Adrenal gland (tissue), 12 donors: ENCODE measurements around the gene RYR2. TPM values are rescaled to one million over a fixed set of nuclear protein-coding genes. Genes with fewer than 3 reads are reported as not detected.

ENCODE experiments used
- DNase-seq, 7 donors: peaks; one replicate each; pipeline ENCODE4 v3.0.0-alpha.2; 2019 to 2020
- H3K27ac ChIP-seq, 5 donors: fragments of 200-600 bp; sonication (generic) in 4 of 5; 1 replicate in 3 of 5; 2 replicates in 2 of 5; pipeline versions ENCODE4 v1.5.1 to v1.8.0; 2016 to 2020; ENCODE audit warnings: mild to moderate bottlenecking in 1 of 5
- H3K27me3 ChIP-seq: fragments of 200-600 bp; 2 replicates; pipeline ENCODE4 v1.8.0; 2021
- H3K36me3 ChIP-seq, 2 donors: fragments of 200-600 bp; replicated peaks in 1 of 2; 1 replicate in 1 of 2; 2 replicates in 1 of 2; pipeline versions ENCODE4 v1.5.1 to v1.8.0; 2018 to 2022
- H3K4me1 ChIP-seq, 2 donors: fragments of 200-600 bp; replicated peaks in 1 of 2; 1 replicate in 1 of 2; 2 replicates in 1 of 2; pipeline versions ENCODE4 v1.5.1 to v1.8.0; 2018 to 2021
- H3K4me3 ChIP-seq, 4 donors: fragments of 200-600 bp; sonication (generic) in 3 of 4; one replicate each; pipeline ENCODE4 v1.5.1; 2016 to 2018
- H3K9me3 ChIP-seq, 3 donors: fragments of 200-600 bp; sonication (generic) in 1 of 3; replicated peaks in 1 of 3; 1 replicate in 2 of 3; 2 replicates in 1 of 3; pipeline versions ENCODE4 v1.5.1 to v1.8.0; 2016 to 2021
- CTCF ChIP-seq, 6 experiments: fragments of 450-650 bp in 4 of 6; fragments of 200-600 bp in 2 of 6; sonication (generic) in 1 of 6; IDR thresholded peaks; 1 replicate in 5 of 6; 2 replicates in 1 of 6; pipeline versions ENCODE4 v1.5.1 to v1.8.0; 2016 to 2021; ENCODE audit warnings: antibody characterized with exemption in 6 of 6, mild to moderate bottlenecking in 2 of 6, moderate library complexity in 1 of 6
- POLR2A ChIP-seq, 2 donors: fragments of 450-650 bp; IDR thresholded peaks; one replicate each; pipeline ENCODE4 v1.6.1; 2017; ENCODE audit warnings: antibody characterized with exemption in 2 of 2, mild to moderate bottlenecking in 2 of 2, moderate library complexity in 1 of 2
- WGBS, 4 donors: extraction: QIAGEN DNeasy Blood & Tissue Kit in 2 of 4; methylation state at CpG; one replicate each; pipeline versions ENCODE4 v1.1.5 to v1.1.7; 2013 to 2017; 5-methylcytosine and 5-hydroxymethylcytosine counted together
- intact Hi-C, 2 donors: fragments of 100-400 bp; cut with DNase I; formaldehyde crosslinking; loops; one replicate each; pipeline versions ENCODE4 v1.14.1 to v1.15.0; 2022 to 2023
- polyA plus RNA-seq, 3 donors: library from polyadenylated mRNA; stranded (reverse); fragments of 200-250 nt in 2 of 3; fragments of 350-450 nt in 1 of 3; fragmentation: Illumina TruSeq in 1 of 3; extraction: RNeasy Lipid Tissue Mini Kit (QIAGEN cat#74804) in 1 of 3; gene quantifications; one replicate each; pipeline ENCODE4 v1.2.3, GENCODE V29; 2013 to 2014
- total RNA-seq, 9 donors: library from RNA; depleted of rRNA in 4 of 9; stranded (reverse); fragments of >200 nt in 4 of 9; fragments of 120-200 nt in 1 of 9; fragmentation: NEBNext Ultra II Directional in 1 of 9; extraction: Animal tissue kit (Norgen Biotek cat#: 25700) in 1 of 9; gene quantifications; one replicate each; pipeline versions ENCODE4 v1.1.0 to v1.2.4, GENCODE V29; 2013 to 2023
- donor health status: healthy with polysubstance abuse.
- donor health status: Bipolar disorder and iron deficiency.
- donor health status: DM: yes; HTN: yes; CAD: no.
- donor health status: DM: no; HTN: no; CAD: no.
- donor health status: DM: no; HTN: no; CAD: no.
- donor health status: DM: yes; HTN: yes; CAD: no.

The RYR2 gene
- total and polyA plus RNA-seq, 12 donors: 0.07 to 6.3 (median 0.18) TPM; not detected in 1

- Histone ChIP-seq H3K9me3 (no peaks in the 10 kb centered on the region), H3K4me1 (no peaks in the 10 kb centered on the region), H3K27me3 (no peaks in the 10 kb centered on the region), H3K36me3 (no peaks in the 10 kb centered on the region), H3K27ac (no peak overlapping the region), H3K4me3 (no peak overlapping the region)
- no peak for DNase-seq
- TF ChIP-seq POLR2A (IDR thresholded peaks at IDR 0.05) (no peak), CTCF (IDR thresholded peaks at IDR 0.05) (no peak)
- intact Hi-C loops: no loop called here
- WGBS, 4 donors: 72 to 79% (median 74%) methylated on average over 3 of the region's 3 CpGs
Observed at GRCh38 chr1:237673631-237674030, 631.6 kb downstream of the RYR2 start.

GRCh38 chr1:237677979-237678378 is 636.0 kb downstream of the RYR2 start:
- Histone ChIP-seq H3K4me1 (no peaks in the 10 kb centered on the region), H3K27ac (no peak overlapping the region), H3K36me3 (no peaks in the 10 kb centered on the region), H3K27me3 (no peaks in the 10 kb centered on the region), H3K4me3 (no peak overlapping the region), H3K9me3 (no peaks in the 10 kb centered on the region)
- TF ChIP-seq CTCF (IDR thresholded peaks at IDR 0.05) (no peak), POLR2A (IDR thresholded peaks at IDR 0.05) (no peak)
- intact Hi-C loops: no loop called here
- WGBS, 4 donors: 25 to 36% (median 33%) methylated on average over 3 of the region's 3 CpGs
- DNase-seq: no peak

DNA sequence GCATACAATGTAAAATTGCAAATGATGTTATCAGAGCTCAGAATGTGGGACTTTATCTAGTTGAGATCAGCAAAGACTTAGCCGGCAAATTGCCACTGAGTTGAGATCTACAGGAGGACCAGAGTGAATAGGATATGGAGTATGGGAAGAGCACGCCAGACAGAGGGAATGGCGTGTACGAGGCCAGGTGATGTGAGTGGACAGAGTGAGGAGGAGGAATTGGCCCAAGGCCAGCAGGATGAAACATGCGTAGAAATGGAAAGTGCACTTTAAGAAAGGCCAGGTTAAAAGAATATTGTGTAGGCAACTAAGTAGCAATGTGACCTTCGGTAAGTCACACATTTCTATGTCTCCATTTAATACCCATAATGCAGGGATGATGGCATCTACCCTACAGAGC is 637.7 kb downstream of the RYR2 start:
- no peaks in the 10 kb centered on the region for H3K4me1 ChIP-seq
- TF ChIP-seq CTCF (IDR thresholded peaks at IDR 0.05) (no peak), POLR2A (IDR thresholded peaks at IDR 0.05) (no peak)
- intact Hi-C loops: no loop called here
- H3K27ac ChIP-seq: no peak overlapping the region
- H3K27me3 ChIP-seq: no peaks in the 10 kb centered on the region
- no peak overlapping the region for H3K4me3 ChIP-seq
- DNase-seq: no peak
- H3K36me3 ChIP-seq: no peaks in the 10 kb centered on the region
- 81 to 92% (median 90%) methylated on average over 6 of the region's 6 CpGs for WGBS, 4 donors
- H3K9me3 ChIP-seq: no peaks in the 10 kb centered on the region

DNA sequence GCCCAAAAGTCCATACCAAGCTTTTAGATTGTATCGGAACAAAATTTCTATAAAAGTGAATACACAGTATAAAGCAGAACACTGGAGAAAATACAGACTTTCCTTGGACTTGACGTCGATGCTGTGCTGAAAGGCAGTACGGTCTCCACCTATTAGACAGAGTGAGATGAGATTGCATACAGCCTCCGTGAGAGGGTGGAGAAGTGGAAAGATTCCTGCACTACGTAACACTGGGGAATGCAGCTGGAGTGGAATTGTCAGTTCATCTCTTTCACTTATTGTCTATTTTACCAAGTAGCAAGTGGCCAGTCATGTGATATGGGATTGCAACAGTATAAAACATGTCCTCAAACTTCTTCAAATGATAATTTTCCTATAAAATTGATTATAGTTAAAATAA is 639.2 kb downstream of the RYR2 start:
- no peak overlapping the region for H3K27ac ChIP-seq
- no peaks in the 10 kb centered on the region for H3K9me3 ChIP-seq
- H3K4me3 ChIP-seq: no peak overlapping the region
- no peak for TF ChIP-seq POLR2A (IDR thresholded peaks at IDR 0.05)
- TF ChIP-seq CTCF (IDR thresholded peaks at IDR 0.05): no peak
- intact Hi-C loops: no loop called here
- no peak for DNase-seq
- H3K4me1 ChIP-seq: no peaks in the 10 kb centered on the region
- H3K36me3 ChIP-seq: no peaks in the 10 kb centered on the region
- no peaks in the 10 kb centered on the region for H3K27me3 ChIP-seq
- WGBS, 4 donors: 81 to 91% (median 88%) methylated on average over 6 of the region's 6 CpGs
